Mesenchymal stem cell (in vitro differentiated cells and primary cell): Measurements from ENCODE around the gene KHK.

Experiments used
- DNase-seq: peaks from one replicate; pipeline ENCODE4 v3.0.0-alpha.2; 2013
- H2AFZ ChIP-seq: one replicate; pipeline ENCODE4 v1.6.1; 2013; ENCODE audit warnings: low read depth, mild to moderate bottlenecking, control low read depth, inconsistent platforms, low read length, moderate library complexity
- H2AK5ac ChIP-seq: 2 replicates; pipeline ENCODE4 v1.6.1; 2013; ENCODE audit warnings: low read length, moderate library complexity, mild to moderate bottlenecking, inconsistent platforms; ENCODE audit not compliant: severe bottlenecking
- H2BK120ac ChIP-seq: one replicate; pipeline ENCODE4 v1.6.1; 2013; ENCODE audit warnings: low read depth, mild to moderate bottlenecking, inconsistent platforms, low read length, moderate library complexity
- H2BK12ac ChIP-seq, 2 experiments: one replicate each; pipeline ENCODE4 v1.6.1; 2013; ENCODE audit warnings: inconsistent platforms in 2 of 2, low read length in 2 of 2, mild to moderate bottlenecking in 2 of 2, moderate library complexity in 2 of 2, control low read depth in 1 of 2
- H2BK15ac ChIP-seq: one replicate; pipeline ENCODE4 v1.6.1; 2013; ENCODE audit warnings: mild to moderate bottlenecking, low read depth, inconsistent platforms; ENCODE audit not compliant: poor library complexity, severe bottlenecking
- H2BK5ac ChIP-seq: 2 replicates; pipeline ENCODE4 v1.6.1; 2013; ENCODE audit warnings: low read depth, mild to moderate bottlenecking, low read length, control low read depth, inconsistent platforms; ENCODE audit not compliant: poor library complexity, severe bottlenecking
- H3K14ac ChIP-seq, 2 experiments: one replicate each; pipeline ENCODE4 v1.6.1; 2013; ENCODE audit warnings: inconsistent platforms in 2 of 2, low read length in 2 of 2, control low read depth in 1 of 2, mild to moderate bottlenecking in 1 of 2, moderate library complexity in 1 of 2
- H3K18ac ChIP-seq, 2 experiments: one replicate each; pipeline ENCODE4 v1.6.1; 2013; ENCODE audit warnings: inconsistent platforms in 2 of 2, low read length in 2 of 2, control low read depth in 1 of 2, low read depth in 1 of 2, mild to moderate bottlenecking in 1 of 2
- H3K23ac ChIP-seq, 2 experiments: one replicate each; pipeline ENCODE4 v1.6.1; 2013; ENCODE audit warnings: inconsistent platforms in 2 of 2, low read length in 2 of 2, mild to moderate bottlenecking in 2 of 2, moderate library complexity in 2 of 2, control low read depth in 1 of 2
- H3K27ac ChIP-seq: 2 replicates; pipeline ENCODE4 v1.5.1; 2013; ENCODE audit warnings: mild to moderate bottlenecking, moderate library complexity, low read length, control low read depth, inconsistent platforms; ENCODE audit not compliant: poor library complexity, severe bottlenecking
- H3K27me3 ChIP-seq, 2 experiments: 2 replicates each; pipeline versions ENCODE4 v1.6.1 to v1.7.0; 2013; ENCODE audit warnings: low read length in 2 of 2, mild to moderate bottlenecking in 2 of 2, moderate library complexity in 2 of 2, control low read depth in 1 of 2, inconsistent platforms in 1 of 2; ENCODE audit not compliant: control insufficient read depth in 1 of 2, insufficient read depth in 1 of 2
- H3K36me3 ChIP-seq, 2 experiments: 2 replicates each; pipeline versions ENCODE4 v1.6.1 to v1.7.0; 2013; ENCODE audit warnings: low read length in 2 of 2, control low read depth in 1 of 2, inconsistent platforms in 1 of 2, low read depth in 1 of 2, mild to moderate bottlenecking in 1 of 2; ENCODE audit not compliant: insufficient read depth in 2 of 2, control insufficient read depth in 1 of 2
- H3K4ac ChIP-seq, 2 experiments: one replicate each; pipeline ENCODE4 v1.6.1; 2013; ENCODE audit warnings: inconsistent platforms in 2 of 2, low read length in 2 of 2, mild to moderate bottlenecking in 2 of 2, moderate library complexity in 2 of 2, control low read depth in 1 of 2, low read depth in 1 of 2
- H3K4me1 ChIP-seq: 2 replicates; pipeline ENCODE4 v1.6.1; 2013; ENCODE audit warnings: low read depth, low read length, control low read depth; ENCODE audit not compliant: control insufficient read depth, insufficient read depth
- H3K4me2 ChIP-seq: 2 replicates; pipeline ENCODE4 v1.6.1; 2013; ENCODE audit warnings: low read length, mild to moderate bottlenecking, inconsistent platforms; ENCODE audit not compliant: poor library complexity, severe bottlenecking
- H3K4me3 ChIP-seq, 2 experiments: 2 replicates each; pipeline versions ENCODE4 v1.5.1 to v1.7.0; 2013; ENCODE audit warnings: low read length in 2 of 2, mild to moderate bottlenecking in 2 of 2, control low read depth in 1 of 2, low read depth in 1 of 2; ENCODE audit not compliant: insufficient read depth in 1 of 2
- H3K79me1 ChIP-seq: replicated peaks from 2 replicates; pipeline ENCODE4 v1.6.1; 2013; ENCODE audit warnings: mild to moderate bottlenecking, control low read depth, low read length, inconsistent platforms; ENCODE audit not compliant: poor library complexity, severe bottlenecking
- H3K9ac ChIP-seq: 2 replicates; pipeline ENCODE4 v1.7.0; 2013; ENCODE audit warnings: mild to moderate bottlenecking, low read length, moderate library complexity
- H3K9me3 ChIP-seq: 2 replicates; pipeline ENCODE4 v1.7.0; 2013; ENCODE audit warnings: mild to moderate bottlenecking, low read length; ENCODE audit not compliant: control insufficient read depth
- H4K8ac ChIP-seq: one replicate; pipeline ENCODE4 v1.6.1; 2013; ENCODE audit warnings: inconsistent platforms, mild to moderate bottlenecking, low read length, moderate library complexity
- H4K91ac ChIP-seq: one replicate; pipeline ENCODE4 v1.6.1; 2013; ENCODE audit warnings: mild to moderate bottlenecking, low read length, inconsistent platforms
- WGBS: methylation state at CpG from one replicate; pipeline ENCODE4 v1.1.7; 2013; ENCODE audit warnings: mixed read lengths; 5-methylcytosine and 5-hydroxymethylcytosine counted together

Gene KHK

GRCh38 chr2:27083410-27084296 is 2.9 kb upstream of the KHK start:
- Histone ChIP-seq H2BK12ac (no peak overlapping the region), H3K18ac (no peak overlapping the region), H2AK5ac (no peak overlapping the region), H3K4me2 (no peak overlapping the region), H2BK120ac (no peak overlapping the region), H3K4me1 (peaks cover 26% of the 10 kb centered on the region), H3K9ac (no peak overlapping the region), H2BK15ac (no peak overlapping the region), H3K27ac (no peak overlapping the region), H4K8ac (no peak overlapping the region), H2AFZ (no peak overlapping the region), H3K9me3 (no peaks in the 10 kb centered on the region), H3K14ac (peak overlapping the region in 1 of 2 experiments; percentile 37), H3K27me3 (peaks cover 0 to 3% of the 10 kb centered on the region in 2 experiments), H4K91ac (no peak overlapping the region), H3K36me3 (peaks cover 11 to 14% of the 10 kb centered on the region in 2 experiments), H2BK5ac (no peak overlapping the region), H3K4ac (no peak overlapping the region), H3K4me3 (no peak overlapping the region), H3K23ac (no peak overlapping the region), H3K79me1 (no peaks in the 10 kb centered on the region)
- WGBS, result 89% methylated on average over 20 of the region's 20 CpGs
- no peak for DNase-seq

GRCh38 chr2:27084297-27085061 is 2.1 kb upstream of the KHK start:
- WGBS, result 89% methylated on average over 6 of the region's 6 CpGs
- Histone ChIP-seq H2BK120ac (no peak overlapping the region), H3K9me3 (no peaks in the 10 kb centered on the region), H3K4me1 (peaks cover 26% of the 10 kb centered on the region), H4K8ac (no peak overlapping the region), H3K14ac (peak overlapping the region in 1 of 2 experiments; percentile 37), H3K18ac (no peak overlapping the region), H3K4ac (no peak overlapping the region), H3K27me3 (peaks cover 0 to 7% of the 10 kb centered on the region in 2 experiments), H3K27ac (no peak overlapping the region), H3K4me3 (no peak overlapping the region), H3K36me3 (peaks cover 11 to 14% of the 10 kb centered on the region in 2 experiments), H2AFZ (no peak overlapping the region), H3K4me2 (no peak overlapping the region), H3K9ac (no peak overlapping the region), H2BK5ac (no peak overlapping the region), H2AK5ac (no peak overlapping the region), H2BK15ac (no peak overlapping the region), H3K79me1 (no peaks in the 10 kb centered on the region), H4K91ac (peak overlapping the region; percentile 16), H2BK12ac (no peak overlapping the region), H3K23ac (no peak overlapping the region)
- DNase-seq, result no peak

GRCh38 chr2:27085062-27085672 is 1.4 kb upstream of the KHK start:
- DNase-seq, result no peak
- peaks cover 0 to 8% of the 10 kb centered on the region in 2 experiments for H3K27me3 ChIP-seq
- H2AFZ ChIP-seq, result no peak overlapping the region
- peak overlapping the region; percentile 91 for H4K91ac ChIP-seq
- H3K14ac ChIP-seq, result no peak overlapping the region
- no peak overlapping the region for H2BK12ac ChIP-seq
- H3K18ac ChIP-seq, result peak overlapping the region; percentile 72 to 86
- peak overlapping the region; percentile 89 for H3K9ac ChIP-seq
- peak overlapping the region; percentile 63 to 79 for H3K4me3 ChIP-seq
- H2BK120ac ChIP-seq, result no peak overlapping the region
- no peaks in the 10 kb centered on the region for H3K9me3 ChIP-seq
- peak overlapping the region; percentile 96 for H3K4me2 ChIP-seq
- peaks cover 25% of the 10 kb centered on the region for H3K4me1 ChIP-seq
- H2BK15ac ChIP-seq, result peak overlapping the region; percentile 9
- H2BK5ac ChIP-seq, result no peak overlapping the region
- H4K8ac ChIP-seq, result no peak overlapping the region
- 66% methylated on average over 10 of the region's 10 CpGs for WGBS
- H3K23ac ChIP-seq, result no peak overlapping the region
- H3K27ac ChIP-seq, result no peak overlapping the region
- H3K4ac ChIP-seq, result peak overlapping the region; percentile 37 to 78
- H2AK5ac ChIP-seq, result no peak overlapping the region
- no peaks in the 10 kb centered on the region for H3K79me1 ChIP-seq
- peaks cover 11 to 14% of the 10 kb centered on the region in 2 experiments for H3K36me3 ChIP-seq
